GM18951 (cell line): ENCODE measurements around the gene MYO1E.

Experiments
- POLR2A ChIP-seq: IDR thresholded peaks from 4 replicates; pipeline ENCODE4 v1.6.1; 2011; ENCODE audit warnings: mild to moderate bottlenecking; ENCODE audit not compliant: insufficient read length, insufficient read depth; ENCODE audit errors: extremely low read depth
- in situ Hi-C: fragments of 300-500 bp; cut with MboI; formaldehyde crosslinking; loops from one replicate; pipeline ENCODE4 v1.12.0; 2022; ENCODE audit warnings: low sequenced_read_pairs, mixed read lengths, inconsistent platforms; ENCODE audit not compliant: unreplicated experiment

Gene MYO1E

GRCh38 chr15:59199626-59200465 is 172.8 kb downstream of the MYO1E start:
- TF ChIP-seq POLR2A = no peak
- in situ Hi-C loops = no loop called here

- no peak for TF ChIP-seq POLR2A
- in situ Hi-C loops = no loop called here
Measured at GRCh38 chr15:59197454-59197853, 175.2 kb downstream of the MYO1E start.

- in situ Hi-C loops = no loop called here
- no peak for TF ChIP-seq POLR2A
Measured at GRCh38 chr15:59196416-59196815, 176.3 kb downstream of the MYO1E start.

- in situ Hi-C loops = no loop called here
- no peak for TF ChIP-seq POLR2A
Measured at GRCh38 chr15:59194639-59195325, 177.9 kb downstream of the MYO1E start.

- in situ Hi-C loops = no loop called here
- no peak for TF ChIP-seq POLR2A
Measured at GRCh38 chr15:59191855-59192237, 180.8 kb downstream of the MYO1E start.

- in situ Hi-C loops = no loop called here
- TF ChIP-seq POLR2A = no peak
Measured at GRCh38 chr15:59190291-59190690, 182.4 kb downstream of the MYO1E start.

GRCh38 chr15:59189241-59189640 is 183.4 kb downstream of the MYO1E start:
- TF ChIP-seq POLR2A = no peak

GRCh38 chr15:59186501-59186900 is 186.2 kb downstream of the MYO1E start:
- in situ Hi-C loops = no loop called here
- no peak for TF ChIP-seq POLR2A

More at GRCh38 chr15:59189241-59189640, 183.4 kb downstream of the MYO1E start:
- in situ Hi-C loops = no loop called here

- no peak for TF ChIP-seq POLR2A
- in situ Hi-C loops = no loop called here
Measured at GRCh38 chr15:59185725-59186124, 186.9 kb downstream of the MYO1E start.

GRCh38 chr15:59180945-59181600 is 191.6 kb downstream of the MYO1E start:
- TF ChIP-seq POLR2A = no peak
- in situ Hi-C loops = no loop called here

GRCh38 chr15:59179717-59180116 is 193.0 kb downstream of the MYO1E start:
- in situ Hi-C loops = no loop called here
- no peak for TF ChIP-seq POLR2A

- TF ChIP-seq POLR2A = no peak
- in situ Hi-C loops = no loop called here
Measured at GRCh38 chr15:59178151-59178695, 194.4 kb downstream of the MYO1E start.

- no peak for TF ChIP-seq POLR2A
- in situ Hi-C loops = no loop called here
Measured at GRCh38 chr15:59177317-59177660, 195.4 kb downstream of the MYO1E start.
